ENCODE data around the gene MSRB3.

MSRB3 gene

DNA sequence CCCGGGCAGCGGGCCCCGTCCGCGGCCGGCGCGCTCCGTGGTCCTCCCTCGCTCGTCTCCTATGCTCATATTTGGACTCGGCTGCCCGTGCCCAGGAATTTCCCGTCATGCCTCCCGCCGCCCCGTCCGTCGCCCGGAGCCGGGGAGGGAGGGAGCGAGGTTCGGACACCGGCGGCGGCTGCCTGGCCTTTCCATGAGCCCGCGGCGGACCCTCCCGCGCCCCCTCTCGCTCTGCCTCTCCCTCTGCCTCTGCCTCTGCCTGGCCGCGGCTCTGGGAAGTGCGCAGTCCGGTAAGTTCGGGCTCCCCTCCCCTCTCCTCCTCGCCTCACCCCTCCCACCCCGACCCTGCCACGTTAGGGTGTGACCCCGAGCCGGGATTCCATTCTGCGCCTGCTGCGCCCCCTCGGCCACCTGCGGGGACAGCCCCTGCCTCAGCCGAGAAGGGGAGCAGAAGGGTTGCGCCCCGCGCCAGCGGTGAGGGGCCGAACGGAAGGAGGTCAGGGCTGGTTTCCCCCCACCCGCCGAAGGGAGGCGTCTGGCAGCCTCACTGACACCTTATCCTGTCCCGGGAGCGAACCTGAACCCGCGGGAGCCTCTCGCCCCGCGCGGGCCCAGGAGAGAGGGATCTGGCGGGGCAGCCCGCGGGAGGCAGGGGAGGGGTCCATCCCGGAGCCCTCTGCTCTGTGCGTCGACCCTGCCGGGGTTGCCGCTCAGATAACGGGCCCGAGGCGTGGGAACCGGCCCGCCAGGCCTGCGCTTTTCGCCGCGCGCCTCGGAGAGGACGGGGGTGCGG is at the start of gene MSRB3:
Gene MSRB3 (plus strand): TSS at position 108 of the 793 bp plus-strand sequence. CDS start 29,897 bp downstream, outside the sequence.
- TF ChIP-seq, protein P1, sequence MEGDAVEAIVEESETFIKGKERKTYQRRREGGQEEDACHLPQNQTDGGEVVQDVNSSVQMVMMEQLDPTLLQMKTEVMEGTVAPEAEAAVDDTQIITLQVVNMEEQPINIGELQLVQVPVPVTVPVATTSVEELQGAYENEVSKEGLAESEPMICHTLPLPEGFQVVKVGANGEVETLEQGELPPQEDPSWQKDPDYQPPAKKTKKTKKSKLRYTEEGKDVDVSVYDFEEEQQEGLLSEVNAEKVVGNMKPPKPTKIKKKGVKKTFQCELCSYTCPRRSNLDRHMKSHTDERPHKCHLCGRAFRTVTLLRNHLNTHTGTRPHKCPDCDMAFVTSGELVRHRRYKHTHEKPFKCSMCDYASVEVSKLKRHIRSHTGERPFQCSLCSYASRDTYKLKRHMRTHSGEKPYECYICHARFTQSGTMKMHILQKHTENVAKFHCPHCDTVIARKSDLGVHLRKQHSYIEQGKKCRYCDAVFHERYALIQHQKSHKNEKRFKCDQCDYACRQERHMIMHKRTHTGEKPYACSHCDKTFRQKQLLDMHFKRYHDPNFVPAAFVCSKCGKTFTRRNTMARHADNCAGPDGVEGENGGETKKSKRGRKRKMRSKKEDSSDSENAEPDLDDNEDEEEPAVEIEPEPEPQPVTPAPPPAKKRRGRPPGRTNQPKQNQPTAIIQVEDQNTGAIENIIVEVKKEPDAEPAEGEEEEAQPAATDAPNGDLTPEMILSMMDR (IDR thresholded peaks at IDR 0.05; ENCODE audit: low read depth, low read length, missing control alignments) = no peak
- peak; percentile 9 for DNase-seq (ENCODE audit: extremely low read depth, low read depth)
- H3K4me3 ChIP-seq (replicated peaks; ENCODE audit: low read depth, low read length) = peak within 1 kb of the TSS; percentile 79

DNA sequence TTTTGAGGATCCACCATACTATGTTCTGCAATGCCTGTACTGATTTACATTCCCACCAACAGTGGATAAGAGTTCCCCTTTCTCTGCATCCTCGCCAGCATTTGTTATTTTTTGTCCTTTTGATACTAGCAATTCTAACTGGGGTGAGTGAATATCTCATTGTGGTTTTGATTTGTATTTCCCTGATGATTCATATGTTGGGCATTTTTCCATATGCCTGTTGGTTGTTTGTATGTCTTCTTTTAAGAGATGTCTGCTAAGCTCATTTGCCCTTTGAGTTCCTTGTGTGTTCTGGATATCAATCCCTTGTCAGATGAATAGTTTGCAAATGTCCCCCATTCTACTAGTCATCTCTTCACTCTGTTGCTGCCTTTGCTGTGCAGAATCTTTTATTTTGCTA is 49.0 kb upstream of the MSRB3 start:
- peak; percentile 69 for DNase-seq (ENCODE audit: extremely low read depth, low read depth)
- H3K4me3 ChIP-seq (replicated peaks; ENCODE audit: low read depth, low read length) = no peak overlapping the region
- TF ChIP-seq, protein P1 (IDR thresholded peaks at IDR 0.05; ENCODE audit: low read depth, low read length, missing control alignments) = no peak

DNA sequence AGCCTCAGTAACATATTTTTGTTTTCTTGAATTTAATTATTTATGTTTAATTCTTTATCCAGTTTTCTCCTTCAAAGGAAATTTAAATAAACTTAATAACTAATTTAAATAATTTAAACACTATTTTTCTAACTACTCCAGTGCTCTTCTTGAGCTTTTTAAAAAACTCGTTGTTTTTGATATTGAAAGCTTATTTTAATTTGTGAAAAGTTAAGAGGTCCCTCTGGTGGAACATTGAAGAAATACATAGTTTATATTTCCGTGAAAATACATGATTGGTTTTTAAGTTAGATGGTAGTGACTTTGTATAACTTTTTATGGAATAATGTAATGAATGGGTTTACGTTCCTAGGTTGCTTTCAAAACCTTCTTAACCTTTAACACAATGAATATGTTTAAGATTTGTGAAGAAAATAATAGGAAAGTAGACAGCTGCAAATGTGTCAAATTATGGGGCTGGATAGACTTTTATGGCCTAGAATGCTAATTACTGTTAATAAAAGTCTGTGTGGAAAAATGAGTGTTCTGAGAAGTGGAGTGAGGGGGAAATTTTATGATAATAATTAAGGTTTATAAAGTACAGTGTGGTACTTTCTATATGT is 45.9 kb upstream of the MSRB3 start:
- H3K4me3 ChIP-seq (replicated peaks; ENCODE audit: low read depth, low read length) = no peak overlapping the region
- no peak for DNase-seq (ENCODE audit: extremely low read depth, low read depth)
- TF ChIP-seq, protein P1 (IDR thresholded peaks at IDR 0.05; ENCODE audit: low read depth, low read length, missing control alignments) = no peak

DNA sequence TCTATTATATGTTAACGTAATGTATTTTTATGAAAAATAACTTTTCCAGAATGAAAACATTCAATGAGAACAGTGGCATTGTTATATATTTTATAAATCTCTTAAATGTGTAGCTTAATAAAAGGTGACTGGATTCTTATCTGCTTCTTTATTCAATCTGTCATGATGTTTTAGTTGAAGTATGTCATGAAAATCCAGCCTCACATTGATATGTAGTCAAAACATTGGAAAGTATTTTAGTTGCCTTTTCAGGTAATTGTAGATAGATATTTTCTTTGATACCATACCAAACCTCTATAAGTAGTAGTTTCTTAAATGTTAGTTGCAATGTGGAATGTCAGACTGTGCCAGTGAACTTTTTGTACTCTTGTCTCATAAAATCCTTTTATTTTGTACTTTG is 41.3 kb upstream of the MSRB3 start:
- H3K4me3 ChIP-seq (replicated peaks; ENCODE audit: low read depth, low read length) = no peak overlapping the region
- TF ChIP-seq, protein P1 (IDR thresholded peaks at IDR 0.05; ENCODE audit: low read depth, low read length, missing control alignments) = no peak
- no peak for DNase-seq (ENCODE audit: extremely low read depth, low read depth)

DNA sequence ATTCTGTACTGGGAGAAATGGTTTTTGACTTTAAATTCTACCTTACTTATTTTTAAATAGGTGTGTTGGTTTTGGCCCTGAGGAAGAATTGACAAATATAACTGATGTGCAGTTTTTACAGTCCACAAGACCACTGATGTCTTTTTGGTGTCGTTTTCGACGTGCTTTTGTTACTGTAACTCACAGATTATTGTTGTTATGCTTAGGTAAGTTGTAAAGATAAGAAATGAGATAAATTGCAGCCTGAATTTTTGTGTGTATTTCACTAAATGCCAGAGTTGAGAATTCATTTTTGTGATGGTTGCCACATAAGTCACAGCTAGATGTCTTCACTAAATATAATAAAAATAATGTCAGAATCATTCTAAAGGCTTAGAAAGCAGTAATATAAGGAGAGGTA is 39.9 kb upstream of the MSRB3 start:
- TF ChIP-seq, protein P1 (IDR thresholded peaks at IDR 0.05; ENCODE audit: low read depth, low read length, missing control alignments) = no peak
- no peak overlapping the region for H3K4me3 ChIP-seq (replicated peaks; ENCODE audit: low read depth, low read length)
- DNase-seq (ENCODE audit: extremely low read depth, low read depth) = no peak

DNA sequence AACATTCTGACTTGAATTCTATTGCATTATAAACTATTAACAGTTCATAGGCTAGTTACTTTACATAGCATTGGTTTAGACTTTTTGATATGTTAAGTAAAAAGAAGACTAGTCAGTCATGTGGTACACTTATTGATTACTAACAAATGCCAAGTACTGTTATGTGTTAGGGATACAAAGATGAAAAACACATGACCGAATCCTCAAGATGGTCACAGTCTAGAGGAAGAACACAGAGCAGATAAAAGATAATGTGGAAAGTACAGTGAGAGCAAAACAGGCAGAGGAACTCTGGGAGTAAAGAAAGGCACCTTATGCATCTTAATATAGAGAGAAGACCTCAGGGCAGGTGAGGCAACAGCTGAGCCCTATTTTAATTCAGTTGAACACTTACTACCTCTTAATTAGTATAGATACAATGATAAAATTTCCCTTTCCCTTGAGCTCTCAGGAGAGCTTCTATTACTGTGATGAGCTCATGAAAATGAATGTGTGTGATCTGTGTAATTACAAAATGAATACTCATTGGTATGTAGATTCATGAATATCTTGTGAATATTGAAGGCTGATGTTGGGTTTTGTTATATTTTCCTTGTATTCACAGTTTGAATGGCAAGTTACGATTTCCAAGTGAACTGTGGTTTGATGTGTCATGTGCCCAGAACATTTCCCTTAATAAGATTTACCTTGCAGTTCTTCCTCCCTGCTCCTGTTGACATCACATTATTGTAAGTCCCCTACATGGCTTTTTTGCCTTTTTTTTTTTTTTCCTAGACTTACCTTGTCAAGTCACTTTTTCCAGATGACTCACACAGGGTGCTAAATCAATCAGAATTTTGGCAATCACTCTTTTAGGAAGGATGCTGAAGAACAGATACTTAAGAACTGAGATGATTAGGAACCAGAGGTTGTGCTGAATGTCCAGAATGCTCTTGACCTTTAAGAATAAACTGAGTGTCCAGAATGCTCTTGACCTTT is 29.5 kb upstream of the MSRB3 start:
- TF ChIP-seq, protein P1 (IDR thresholded peaks at IDR 0.05; ENCODE audit: low read depth, low read length, missing control alignments) = no peak
- no peak overlapping the region for H3K4me3 ChIP-seq (replicated peaks; ENCODE audit: low read depth, low read length)
- no peak for DNase-seq (ENCODE audit: extremely low read depth, low read depth)

Data from HFF-Myc (cell line).